Endothelial cell of umbilical vein (primary cell): ENCODE measurements around the gene CYP4F8. TPM values are rescaled to one million over a fixed set of nuclear protein-coding genes. Genes with fewer than 3 reads are reported as not detected.

ENCODE experiments used
- BruUV-seq: library from RNA; stranded (reverse); fragments of 400-500 nt; replicated peaks from 2 replicates; lab custom pipeline; 2021; lab: Mats Ljungman, UMichigan
- CTCF ChIA-PET: fragments of 300-600, 350-600 bp; sonication (Branson Sonifier 250); formaldehyde crosslinking; loops from one replicate; lab custom pipeline; 2021; ENCODE audit warnings: antibody characterized with exemption, inconsistent platforms; lab: Charles Lee
- POLR2A ChIA-PET: fragments of 300-600, 350-600 bp; sonication (Branson Sonifier 250); formaldehyde crosslinking; loops from one replicate; lab custom pipeline; 2021; ENCODE audit warnings: antibody characterized with exemption, inconsistent platforms; lab: Charles Lee
- DNase-seq: peaks from one replicate; pipeline ENCODE4 v3.0.0-alpha.2; 2011; ENCODE audit warnings: low read depth, low spot score
- FAIRE-seq: peaks from 2 replicates; lab custom pipeline; 2011; peaks lifted over from hg19 to GRCh38; lab: Jason Lieb, UNC
- H2AFZ ChIP-seq: 2 replicates; pipeline ENCODE4 v1.6.0; 2012; ENCODE audit warnings: low read depth, low read length, control low read depth, inconsistent platforms
- H3K27ac ChIP-seq: 2 replicates; pipeline ENCODE4 v1.5.1; 2011; ENCODE audit warnings: low read depth, mild to moderate bottlenecking, control low read depth, low read length, moderate library complexity; ENCODE audit not compliant: insufficient read depth
- H3K27me3 ChIP-seq, 2 experiments: 2 replicates each; pipeline versions ENCODE4 v1.6.0 to v1.6.1; 2011; ENCODE audit warnings: low read length in 2 of 2, mixed read lengths in 1 of 2; ENCODE audit not compliant: control insufficient read depth in 2 of 2, insufficient read depth in 2 of 2
- H3K36me3 ChIP-seq, 2 experiments: 2 replicates in 1 of 2; 3 replicates in 1 of 2; pipeline ENCODE4 v1.5.1; 2011; ENCODE audit warnings: low read length in 2 of 2, mild to moderate bottlenecking in 1 of 2, moderate library complexity in 1 of 2; ENCODE audit not compliant: control insufficient read depth in 2 of 2, insufficient read depth in 2 of 2; ENCODE audit errors: extremely low read depth in 1 of 2
- H3K4me1 ChIP-seq: 3 replicates; pipeline ENCODE4 v1.5.1; 2011; ENCODE audit warnings: mild to moderate bottlenecking, low read length; ENCODE audit not compliant: control insufficient read depth, insufficient read depth; ENCODE audit errors: extremely low read depth
- H3K4me2 ChIP-seq: 2 replicates; pipeline ENCODE4 v1.6.1; 2011; ENCODE audit warnings: low read length, control low read depth, mixed read lengths; ENCODE audit not compliant: insufficient read depth
- H3K4me3 ChIP-seq, 3 experiments: fragments of 200-600 bp in 1 of 3; sonication (generic), shearing (Covaris generic) in 1 of 3; replicated peaks in 1 of 3; 2 replicates each; pipeline ENCODE4 v1.5.1; 2011 to 2016; ENCODE audit warnings: control low read depth in 3 of 3, low read length in 3 of 3, mild to moderate bottlenecking in 2 of 3, inconsistent platforms in 1 of 3, low read depth in 1 of 3, moderate library complexity in 1 of 3; ENCODE audit not compliant: insufficient read depth in 1 of 3
- H3K79me2 ChIP-seq: 2 replicates; pipeline ENCODE4 v1.6.0; 2012; ENCODE audit warnings: low read length, inconsistent platforms; ENCODE audit not compliant: control insufficient read depth, insufficient read depth
- H3K9ac ChIP-seq: replicated peaks from 2 replicates; pipeline ENCODE3; 2011; ENCODE audit warnings: low read length, control low read depth; ENCODE audit not compliant: insufficient read depth; ENCODE audit errors: extremely low read depth
- H3K9me1 ChIP-seq: replicated peaks from 3 replicates; pipeline ENCODE4 v1.6.0; 2011; ENCODE audit warnings: mild to moderate bottlenecking, low read length; ENCODE audit not compliant: control insufficient read depth, insufficient read depth; ENCODE audit errors: extremely low read depth
- H3K9me3 ChIP-seq: replicated peaks from 2 replicates; pipeline ENCODE4 v1.5.1; 2012; ENCODE audit warnings: low read length, inconsistent platforms; ENCODE audit not compliant: control insufficient read depth, insufficient read depth
- H4K20me1 ChIP-seq: replicated peaks from 2 replicates; pipeline ENCODE3; 2011; ENCODE audit warnings: mild to moderate bottlenecking, low read length; ENCODE audit not compliant: control insufficient read depth, insufficient read depth; ENCODE audit errors: extremely low read depth
- EZH2 ChIP-seq: IDR thresholded peaks from 2 replicates; pipeline ENCODE4 v1.6.1; 2012; ENCODE audit warnings: borderline replicate concordance, low read depth, mild to moderate bottlenecking, moderate library complexity, low read length, inconsistent platforms; ENCODE audit not compliant: severe bottlenecking
- FOS ChIP-seq: IDR thresholded peaks from 2 replicates; pipeline ENCODE4 v1.6.1; 2011; ENCODE audit warnings: mild to moderate bottlenecking, low read length, moderate library complexity, borderline replicate concordance; ENCODE audit not compliant: insufficient read depth
- GATA2 ChIP-seq: IDR thresholded peaks from 2 replicates; pipeline ENCODE4 v1.7.0; 2011; ENCODE audit warnings: low read depth, mild to moderate bottlenecking, moderate library complexity, mixed read lengths, low read length; ENCODE audit not compliant: insufficient read length, insufficient read depth
- JUN ChIP-seq: IDR thresholded peaks from 2 replicates; pipeline ENCODE4 v1.6.1; 2011; ENCODE audit warnings: borderline replicate concordance, low read depth; ENCODE audit not compliant: insufficient read length, insufficient read depth
- MYC ChIP-seq: IDR thresholded peaks from one replicate; pipeline ENCODE4 v1.6.1; 2011; ENCODE audit warnings: mild to moderate bottlenecking, low read depth, low read length
- POLR2A ChIP-seq: IDR thresholded peaks from 2 replicates; pipeline ENCODE4 v1.6.1; 2012; ENCODE audit warnings: low read depth, mild to moderate bottlenecking, control low read depth, low read length
- POLR2AphosphoS5 ChIP-seq: IDR thresholded peaks from 2 replicates; pipeline ENCODE4 v1.6.1; 2012; ENCODE audit warnings: low read depth, mild to moderate bottlenecking, control low read depth, low read length, moderate library complexity; ENCODE audit not compliant: insufficient read depth
- dilution Hi-C: fragments of 300-500 bp; cut with MboI; formaldehyde crosslinking; loops from one replicate; pipeline ENCODE4 v1.15.0; 2019; ENCODE audit warnings: low sequenced_read_pairs; ENCODE audit not compliant: extremely low pct_ligation_motif_present
- intact Hi-C: fragments of 100-400 bp; cut with micrococcal nuclease; formaldehyde crosslinking; loops from one replicate; pipeline ENCODE4 v1.10.0; 2022
- polyA plus RNA-seq, 4 experiments: library from polyadenylated mRNA; depleted of rRNA in 3 of 4; stranded (reverse) in 3 of 4; unstranded in 1 of 4; fragments of >200 nt; gene quantifications; 2 replicates each; pipeline versions ENCODE4 v1.2.1 to v1.2.3, GENCODE V29; 2011 to 2012; ENCODE audit warnings: missing spikeins in 1 of 4
- total RNA-seq: library from RNA; stranded (reverse); gene quantifications from 2 replicates; pipeline ENCODE4 v1.2.3, GENCODE V29; 2021
- TF ChIP-seq, protein P1 (sequence below): IDR thresholded peaks from 2 replicates; pipeline ENCODE4 v1.6.1; 2011; ENCODE audit not compliant: insufficient read depth, insufficient read length
- TF ChIP-seq, protein P2 (sequence below), 2 donors: IDR thresholded peaks; 1 replicate in 1 of 2; 2 replicates in 1 of 2; pipeline ENCODE4 v1.5.1; 2011; ENCODE audit warnings: low read length in 2 of 2, mild to moderate bottlenecking in 2 of 2, moderate library complexity in 2 of 2, control low read depth in 1 of 2, inconsistent platforms in 1 of 2, low read depth in 1 of 2; ENCODE audit not compliant: insufficient read depth in 1 of 2; ENCODE audit errors: extremely low read depth in 1 of 2

CYP4F8 gene
- total and polyA plus RNA-seq, 2 donors (not counting 3 experiments of a cell fraction or from before 2014, with no cell fraction given), result not detected

DNA sequence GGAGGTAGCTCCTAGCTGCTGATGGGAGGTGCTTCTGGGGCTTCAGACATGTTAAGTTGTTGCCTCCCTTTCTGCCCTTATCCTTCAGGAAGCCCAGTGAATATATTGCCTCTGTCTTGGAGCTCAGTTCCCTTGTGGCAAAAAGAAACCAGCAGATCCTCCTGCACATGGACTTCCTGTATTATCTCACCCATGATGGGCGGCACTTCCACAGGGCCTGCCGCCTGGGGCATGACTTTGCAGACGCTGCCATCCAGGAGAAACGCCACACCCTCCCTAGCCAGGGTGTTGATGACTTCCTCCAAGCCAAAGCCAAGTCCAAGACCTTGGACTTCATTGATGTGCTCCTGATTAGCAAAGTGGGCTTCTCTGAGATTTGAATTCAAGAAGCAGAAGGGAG, 51.9 kb downstream of the CYP4F8 start:
- TF ChIP-seq, protein P1, sequence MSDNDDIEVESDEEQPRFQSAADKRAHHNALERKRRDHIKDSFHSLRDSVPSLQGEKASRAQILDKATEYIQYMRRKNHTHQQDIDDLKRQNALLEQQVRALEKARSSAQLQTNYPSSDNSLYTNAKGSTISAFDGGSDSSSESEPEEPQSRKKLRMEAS, result no peak
- TF ChIP-seq MYC, result no peak
- TF ChIP-seq, protein P2, sequence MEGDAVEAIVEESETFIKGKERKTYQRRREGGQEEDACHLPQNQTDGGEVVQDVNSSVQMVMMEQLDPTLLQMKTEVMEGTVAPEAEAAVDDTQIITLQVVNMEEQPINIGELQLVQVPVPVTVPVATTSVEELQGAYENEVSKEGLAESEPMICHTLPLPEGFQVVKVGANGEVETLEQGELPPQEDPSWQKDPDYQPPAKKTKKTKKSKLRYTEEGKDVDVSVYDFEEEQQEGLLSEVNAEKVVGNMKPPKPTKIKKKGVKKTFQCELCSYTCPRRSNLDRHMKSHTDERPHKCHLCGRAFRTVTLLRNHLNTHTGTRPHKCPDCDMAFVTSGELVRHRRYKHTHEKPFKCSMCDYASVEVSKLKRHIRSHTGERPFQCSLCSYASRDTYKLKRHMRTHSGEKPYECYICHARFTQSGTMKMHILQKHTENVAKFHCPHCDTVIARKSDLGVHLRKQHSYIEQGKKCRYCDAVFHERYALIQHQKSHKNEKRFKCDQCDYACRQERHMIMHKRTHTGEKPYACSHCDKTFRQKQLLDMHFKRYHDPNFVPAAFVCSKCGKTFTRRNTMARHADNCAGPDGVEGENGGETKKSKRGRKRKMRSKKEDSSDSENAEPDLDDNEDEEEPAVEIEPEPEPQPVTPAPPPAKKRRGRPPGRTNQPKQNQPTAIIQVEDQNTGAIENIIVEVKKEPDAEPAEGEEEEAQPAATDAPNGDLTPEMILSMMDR (IDR thresholded peaks at IDR 0.05; ENCODE audit: extremely low read depth in 1 of 2, insufficient read depth in 1 of 2, low read depth in 1 of 2, low read length in 2 of 2), result no peak
- no peak for TF ChIP-seq POLR2AphosphoS5
- no peak for TF ChIP-seq JUN
- no peak for TF ChIP-seq FOS
- TF ChIP-seq EZH2, result no peak
- TF ChIP-seq POLR2A, result no peak
- TF ChIP-seq GATA2, result no peak
- ChIA-PET CTCF (interaction anchor here (0.6 kb wide), 1 partner anchor 1283 kb away, joined by 3 read pairs; no protein-coding TSS in a partner anchor), POLR2A (no interaction called here)
- H3K4me2 ChIP-seq, result no peak overlapping the region
- BruUV-seq, result no TSS peak
- intact Hi-C loops (no loop called here), dilution Hi-C loops (no loop called here)
- no peak overlapping the region for H3K4me3 ChIP-seq
- no peaks in the 10 kb centered on the region for H3K27me3 ChIP-seq
- H3K9me1 ChIP-seq, result no peaks in the 10 kb centered on the region
- H3K79me2 ChIP-seq, result no peaks in the 10 kb centered on the region
- no peak for DNase-seq
- H4K20me1 ChIP-seq, result no peaks in the 10 kb centered on the region
- H3K9me3 ChIP-seq, result no peaks in the 10 kb centered on the region
- no peak overlapping the region for H3K9ac ChIP-seq
- no peak overlapping the region for H2AFZ ChIP-seq
- no peaks in the 10 kb centered on the region for H3K4me1 ChIP-seq
- H3K27ac ChIP-seq, result no peak overlapping the region
- no peaks in the 10 kb centered on the region for H3K36me3 ChIP-seq
- no peak for FAIRE-seq
